GM19438 (cell line): ENCODE measurements around the gene AMOTL1.
A peak's percentile ranks its signal among the peaks of the same experiment; 100 is the strongest.
"Not testable (repeated sequence)": the region's sequence is repeated elsewhere in the genome, so short reads cannot be mapped to it uniquely, and the experiment has no call there.

Experiments used
- ATAC-seq: cut with Tn5 transposase; IDR thresholded peaks from one replicate; pipeline ENCODE4 v1.9.1; 2021; ENCODE audit warnings: low read depth; ENCODE audit not compliant: unreplicated experiment

Gene AMOTL1

GRCh38 chr11:94913718-94914394 is 145.7 kb downstream of the AMOTL1 start:
- not testable (repeated sequence) for ATAC-seq

- ATAC-seq, result no peak
Measured at GRCh38 chr11:94920311-94920710, 152.2 kb downstream of the AMOTL1 start.

- no peak for ATAC-seq
Measured at GRCh38 chr11:94922321-94923003, 154.3 kb downstream of the AMOTL1 start.

DNA sequence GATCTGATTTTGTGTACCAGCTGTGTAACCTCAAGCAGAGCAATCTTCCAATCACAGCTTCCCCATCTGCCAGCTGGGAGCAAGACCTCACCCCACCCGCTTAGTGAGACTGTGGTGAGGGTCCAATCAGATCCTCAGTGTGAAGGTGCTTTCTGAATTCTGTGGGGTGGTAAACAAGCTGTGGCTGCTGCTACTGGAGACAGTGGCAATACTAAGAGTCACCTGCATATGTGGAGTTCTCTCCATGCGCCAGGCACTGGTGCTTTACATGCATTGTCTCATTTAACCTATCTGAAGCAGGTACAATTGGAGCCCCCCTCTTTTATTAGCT is 154.8 kb downstream of the AMOTL1 start:
- ATAC-seq, result no peak

- no peak for ATAC-seq
Measured at GRCh38 chr11:94924171-94924572, 156.0 kb downstream of the AMOTL1 start.

- no peak for ATAC-seq
Measured at GRCh38 chr11:94924612-94925011, 156.5 kb downstream of the AMOTL1 start.

DNA sequence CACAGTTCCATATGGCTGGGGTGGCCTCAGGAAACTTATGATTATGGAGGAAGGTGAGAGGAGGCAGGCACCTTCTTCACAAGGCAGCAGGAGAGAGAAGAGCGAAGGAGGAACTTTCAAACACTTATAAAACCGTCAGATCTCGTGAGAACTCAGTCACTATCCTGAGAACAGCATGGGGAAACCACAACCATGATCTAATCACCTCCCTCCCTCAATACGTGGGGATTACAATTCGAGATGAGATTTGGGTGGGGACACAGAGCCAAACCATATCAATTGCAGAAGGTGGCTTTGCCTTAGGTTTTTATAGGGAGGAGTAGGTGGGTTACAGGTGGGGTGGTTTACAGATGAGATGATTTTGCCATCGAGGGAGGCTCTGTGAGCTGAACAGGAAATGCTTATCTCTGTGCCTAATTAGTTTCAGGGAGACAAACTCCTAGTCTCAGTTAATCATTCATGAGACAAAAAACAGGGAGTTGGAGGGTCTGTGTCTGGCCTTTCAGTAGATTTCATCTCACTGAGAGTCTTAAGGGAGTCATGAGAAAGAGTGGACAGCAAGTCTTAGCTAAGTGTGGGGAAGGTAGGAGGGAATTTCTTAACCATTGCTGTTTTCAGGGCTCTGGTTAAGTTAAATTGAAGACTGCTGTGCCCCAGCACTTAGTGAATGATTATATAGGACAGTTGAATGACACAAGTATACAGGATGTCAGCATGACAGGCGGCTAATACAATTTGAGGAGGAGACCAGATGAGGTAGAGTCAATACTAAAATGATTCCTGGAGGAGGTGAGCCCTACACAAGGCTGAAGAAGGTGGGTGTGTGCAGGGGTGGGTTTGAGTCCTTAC is 157.5 kb downstream of the AMOTL1 start:
- ATAC-seq, result peak; percentile 80

DNA sequence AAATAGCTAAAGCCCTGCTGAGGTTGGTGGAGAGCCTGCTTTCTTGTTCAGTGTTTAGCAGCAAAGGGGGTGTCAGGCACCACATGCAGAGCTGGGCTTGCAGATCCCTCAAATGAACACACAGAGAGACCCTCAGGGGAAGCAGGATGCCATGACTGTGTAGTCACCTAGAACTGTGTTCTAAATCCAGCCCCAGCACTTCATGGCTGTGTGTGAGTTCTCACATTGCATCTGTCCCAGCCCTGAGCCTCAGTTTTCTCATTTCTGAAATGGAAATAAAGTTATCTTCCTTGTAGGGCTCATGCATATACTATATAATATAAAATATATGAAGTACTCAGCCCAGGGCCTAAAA is 158.1 kb downstream of the AMOTL1 start:
- no peak for ATAC-seq
